PFSK-1 (cell line): Measurements from ENCODE around the gene TIGD1.

ENCODE experiments used
- FOXP2 ChIP-seq: optimal IDR thresholded peaks from 2 replicates; pipeline ENCODE3; 2011; ENCODE audit warnings: borderline replicate concordance, control low read depth, inconsistent platforms; ENCODE audit not compliant: insufficient read depth; ENCODE audit errors: extremely low read length, extremely low read depth
- POLR2AphosphoS5 ChIP-seq: IDR thresholded peaks from 2 replicates; pipeline ENCODE4 v1.6.1; 2012; ENCODE audit warnings: low read depth, mild to moderate bottlenecking, control low read depth, low read length, moderate library complexity
- SIN3A ChIP-seq: IDR thresholded peaks from 2 replicates; pipeline ENCODE4 v1.6.1; 2012; ENCODE audit warnings: mild to moderate bottlenecking, low read length, moderate library complexity, borderline replicate concordance; ENCODE audit not compliant: insufficient read depth
- TAF1 ChIP-seq: IDR thresholded peaks from 2 replicates; pipeline ENCODE4 v1.6.1; 2012; ENCODE audit warnings: low read length, control low read depth, borderline replicate concordance; ENCODE audit not compliant: insufficient read depth
- TF ChIP-seq, protein P1 (sequence below), 2 experiments: IDR thresholded peaks; 2 replicates each; pipeline versions ENCODE4 v1.6.1 to v1.8.0; 2011 to 2012; ENCODE audit warnings: low read depth in 2 of 2, low read length in 2 of 2, control low read depth in 1 of 2, inconsistent platforms in 1 of 2, mild to moderate bottlenecking in 1 of 2, moderate library complexity in 1 of 2; ENCODE audit not compliant: insufficient read depth in 1 of 2

GRCh38 chr2:232597362-232598079, 47.2 kb upstream of the TIGD1 start:
- TF ChIP-seq POLR2AphosphoS5: no peak
- TF ChIP-seq, protein P1, sequence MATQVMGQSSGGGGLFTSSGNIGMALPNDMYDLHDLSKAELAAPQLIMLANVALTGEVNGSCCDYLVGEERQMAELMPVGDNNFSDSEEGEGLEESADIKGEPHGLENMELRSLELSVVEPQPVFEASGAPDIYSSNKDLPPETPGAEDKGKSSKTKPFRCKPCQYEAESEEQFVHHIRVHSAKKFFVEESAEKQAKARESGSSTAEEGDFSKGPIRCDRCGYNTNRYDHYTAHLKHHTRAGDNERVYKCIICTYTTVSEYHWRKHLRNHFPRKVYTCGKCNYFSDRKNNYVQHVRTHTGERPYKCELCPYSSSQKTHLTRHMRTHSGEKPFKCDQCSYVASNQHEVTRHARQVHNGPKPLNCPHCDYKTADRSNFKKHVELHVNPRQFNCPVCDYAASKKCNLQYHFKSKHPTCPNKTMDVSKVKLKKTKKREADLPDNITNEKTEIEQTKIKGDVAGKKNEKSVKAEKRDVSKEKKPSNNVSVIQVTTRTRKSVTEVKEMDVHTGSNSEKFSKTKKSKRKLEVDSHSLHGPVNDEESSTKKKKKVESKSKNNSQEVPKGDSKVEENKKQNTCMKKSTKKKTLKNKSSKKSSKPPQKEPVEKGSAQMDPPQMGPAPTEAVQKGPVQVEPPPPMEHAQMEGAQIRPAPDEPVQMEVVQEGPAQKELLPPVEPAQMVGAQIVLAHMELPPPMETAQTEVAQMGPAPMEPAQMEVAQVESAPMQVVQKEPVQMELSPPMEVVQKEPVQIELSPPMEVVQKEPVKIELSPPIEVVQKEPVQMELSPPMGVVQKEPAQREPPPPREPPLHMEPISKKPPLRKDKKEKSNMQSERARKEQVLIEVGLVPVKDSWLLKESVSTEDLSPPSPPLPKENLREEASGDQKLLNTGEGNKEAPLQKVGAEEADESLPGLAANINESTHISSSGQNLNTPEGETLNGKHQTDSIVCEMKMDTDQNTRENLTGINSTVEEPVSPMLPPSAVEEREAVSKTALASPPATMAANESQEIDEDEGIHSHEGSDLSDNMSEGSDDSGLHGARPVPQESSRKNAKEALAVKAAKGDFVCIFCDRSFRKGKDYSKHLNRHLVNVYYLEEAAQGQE (IDR thresholded peaks at IDR 0.05; ENCODE audit: insufficient read depth in 1 of 2, low read depth in 2 of 2, low read length in 2 of 2): no peak
- no peak for TF ChIP-seq TAF1
- TF ChIP-seq SIN3A: no peak
- TF ChIP-seq FOXP2: no peak
